Parathyroid adenoma (tissue), 2 donors: Measurements from ENCODE around the gene FBXO28.

Experiments
- H2AFZ ChIP-seq: fragments of 300-600 bp; sonication (generic); one replicate; pipeline ENCODE4 v1.7.0; 2017; ENCODE audit warnings: antibody characterized with exemption, mild to moderate bottlenecking
- H3K27ac ChIP-seq: fragments of 300-600 bp; sonication (generic); one replicate; pipeline ENCODE4 v1.7.0; 2017
- H3K27me3 ChIP-seq: fragments of 300-600 bp; sonication (generic); one replicate; pipeline ENCODE4 v1.7.0; 2017; ENCODE audit warnings: low read length; ENCODE audit not compliant: control insufficient read depth, insufficient read depth
- H3K36me3 ChIP-seq: fragments of 300-600 bp; sonication (generic); one replicate; pipeline ENCODE4 v1.7.0; 2017; ENCODE audit warnings: low read length; ENCODE audit not compliant: control insufficient read depth, insufficient read depth
- H3K4me1 ChIP-seq: fragments of 300-600 bp; sonication (generic); one replicate; pipeline ENCODE4 v1.7.0; 2017; ENCODE audit warnings: control low read depth
- H3K4me2 ChIP-seq: fragments of 300-600 bp; sonication (generic); one replicate; pipeline ENCODE4 v1.7.0; 2017; ENCODE audit warnings: low read length
- H3K4me3 ChIP-seq: fragments of 300-600 bp; sonication (generic); one replicate; pipeline ENCODE4 v1.7.0; 2017; ENCODE audit warnings: low read depth, low read length
- H3K79me2 ChIP-seq: fragments of 300-600 bp; sonication (generic); one replicate; pipeline ENCODE4 v1.7.0; 2017; ENCODE audit warnings: control low read depth
- H3K9ac ChIP-seq: fragments of 300-600 bp; sonication (generic); one replicate; pipeline ENCODE4 v1.7.0; 2017; ENCODE audit warnings: mild to moderate bottlenecking
- H3K9me3 ChIP-seq: fragments of 300-600 bp; sonication (generic); one replicate; pipeline ENCODE4 v1.7.0; 2017; ENCODE audit warnings: low read length; ENCODE audit not compliant: control insufficient read depth
- TF ChIP-seq, protein P1 (sequence below): fragments of 300-600 bp; sonication (generic); IDR thresholded peaks from one replicate; pipeline ENCODE4 v1.7.0; 2017; ENCODE audit warnings: antibody characterized with exemption, mild to moderate bottlenecking
- donor health status: primary hyperparathyroidism.

Gene FBXO28

DNA sequence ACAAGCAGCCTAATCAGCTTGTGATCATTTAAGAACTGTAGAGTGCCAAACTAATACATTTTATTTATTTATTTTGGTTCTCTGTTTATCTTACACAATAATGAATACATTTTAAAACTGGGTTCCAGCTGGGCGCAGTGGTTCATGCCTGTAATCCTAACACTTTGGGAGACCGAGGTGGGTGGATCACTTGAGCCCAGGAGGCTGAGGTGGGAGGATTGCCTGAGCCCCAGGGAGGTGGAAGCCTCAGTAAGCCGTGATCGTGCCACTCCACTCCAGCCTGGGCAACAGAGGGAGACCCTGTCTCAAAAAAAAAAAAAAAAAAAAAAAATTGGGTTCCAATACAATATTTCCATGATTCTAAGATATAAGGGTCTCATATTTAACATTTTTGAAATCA is 9.2 kb downstream of the FBXO28 start:
- H2AFZ ChIP-seq = no peak overlapping the region
- H3K4me3 ChIP-seq = no peak overlapping the region
- H3K27ac ChIP-seq = no peak overlapping the region
- H3K9me3 ChIP-seq = no peaks in the 10 kb centered on the region
- no peak overlapping the region for H3K4me2 ChIP-seq
- H3K4me1 ChIP-seq = no peaks in the 10 kb centered on the region
- no peaks in the 10 kb centered on the region for H3K36me3 ChIP-seq
- H3K27me3 ChIP-seq = no peaks in the 10 kb centered on the region
- peaks cover 11% of the 10 kb centered on the region for H3K79me2 ChIP-seq
- no peak overlapping the region for H3K9ac ChIP-seq
- TF ChIP-seq, protein P1, sequence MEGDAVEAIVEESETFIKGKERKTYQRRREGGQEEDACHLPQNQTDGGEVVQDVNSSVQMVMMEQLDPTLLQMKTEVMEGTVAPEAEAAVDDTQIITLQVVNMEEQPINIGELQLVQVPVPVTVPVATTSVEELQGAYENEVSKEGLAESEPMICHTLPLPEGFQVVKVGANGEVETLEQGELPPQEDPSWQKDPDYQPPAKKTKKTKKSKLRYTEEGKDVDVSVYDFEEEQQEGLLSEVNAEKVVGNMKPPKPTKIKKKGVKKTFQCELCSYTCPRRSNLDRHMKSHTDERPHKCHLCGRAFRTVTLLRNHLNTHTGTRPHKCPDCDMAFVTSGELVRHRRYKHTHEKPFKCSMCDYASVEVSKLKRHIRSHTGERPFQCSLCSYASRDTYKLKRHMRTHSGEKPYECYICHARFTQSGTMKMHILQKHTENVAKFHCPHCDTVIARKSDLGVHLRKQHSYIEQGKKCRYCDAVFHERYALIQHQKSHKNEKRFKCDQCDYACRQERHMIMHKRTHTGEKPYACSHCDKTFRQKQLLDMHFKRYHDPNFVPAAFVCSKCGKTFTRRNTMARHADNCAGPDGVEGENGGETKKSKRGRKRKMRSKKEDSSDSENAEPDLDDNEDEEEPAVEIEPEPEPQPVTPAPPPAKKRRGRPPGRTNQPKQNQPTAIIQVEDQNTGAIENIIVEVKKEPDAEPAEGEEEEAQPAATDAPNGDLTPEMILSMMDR = no peak

GRCh38 chr1:224124220-224124619 is 10.3 kb downstream of the FBXO28 start:
- peaks cover 11% of the 10 kb centered on the region for H3K79me2 ChIP-seq
- TF ChIP-seq, protein P1 = no peak

DNA sequence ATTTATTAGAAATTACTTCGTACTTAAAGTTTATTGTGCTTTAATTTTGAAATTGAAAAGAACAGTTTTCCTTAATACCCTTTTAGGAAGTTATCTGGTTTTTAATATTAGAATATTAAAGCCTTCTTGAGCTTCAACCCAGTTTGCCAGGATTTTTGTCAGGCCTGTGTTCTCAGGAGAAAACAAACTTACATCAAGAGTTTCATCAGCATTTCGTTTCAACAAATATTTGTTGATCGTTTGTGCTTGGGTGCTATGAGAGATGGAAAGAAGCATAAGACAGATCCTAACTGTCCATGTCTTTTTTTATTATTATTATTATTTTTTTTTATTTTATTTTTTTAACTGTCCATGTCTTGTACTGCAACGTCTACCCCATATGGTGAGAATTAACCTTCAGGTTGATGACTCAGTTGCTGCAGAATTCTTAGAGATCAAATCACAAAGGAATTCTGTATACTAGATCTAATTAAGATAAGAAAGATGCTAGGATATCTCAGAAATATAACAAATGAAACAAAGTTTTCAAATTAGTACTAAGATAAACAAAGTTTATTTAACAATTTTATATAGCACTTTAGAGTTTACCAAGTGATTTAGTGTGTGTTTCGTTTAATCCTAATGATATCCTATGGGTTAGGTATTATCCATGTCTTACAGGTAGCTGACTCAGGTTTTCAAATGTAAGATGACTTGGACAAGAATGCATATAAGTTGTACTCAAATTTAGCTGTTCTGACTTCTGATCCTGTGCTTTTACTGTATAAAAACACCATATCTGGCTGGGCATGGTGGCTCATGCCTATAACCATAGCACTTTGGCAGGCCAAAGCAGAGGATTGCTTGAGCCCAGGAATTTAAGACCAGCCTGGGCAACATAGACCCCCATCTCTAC is 14.3 kb downstream of the FBXO28 start:
- H3K9ac ChIP-seq = no peak overlapping the region
- H3K27ac ChIP-seq = no peak overlapping the region
- no peak overlapping the region for H3K4me2 ChIP-seq
- no peak overlapping the region for H3K4me3 ChIP-seq
- H3K79me2 ChIP-seq = peaks cover 7% of the 10 kb centered on the region
- no peak overlapping the region for H2AFZ ChIP-seq
- TF ChIP-seq, protein P1 = no peak
- H3K9me3 ChIP-seq = no peaks in the 10 kb centered on the region
- H3K27me3 ChIP-seq = no peaks in the 10 kb centered on the region
- no peaks in the 10 kb centered on the region for H3K4me1 ChIP-seq
- H3K36me3 ChIP-seq = peaks cover 3% of the 10 kb centered on the region

More at GRCh38 chr1:224124220-224124619, 10.3 kb downstream of the FBXO28 start:
- Histone ChIP-seq H3K9ac (no peak overlapping the region), H2AFZ (no peak overlapping the region), H3K4me2 (no peak overlapping the region), H3K4me1 (no peaks in the 10 kb centered on the region), H3K4me3 (no peak overlapping the region), H3K36me3 (no peaks in the 10 kb centered on the region), H3K9me3 (no peaks in the 10 kb centered on the region), H3K27me3 (no peaks in the 10 kb centered on the region), H3K27ac (no peak overlapping the region)

DNA sequence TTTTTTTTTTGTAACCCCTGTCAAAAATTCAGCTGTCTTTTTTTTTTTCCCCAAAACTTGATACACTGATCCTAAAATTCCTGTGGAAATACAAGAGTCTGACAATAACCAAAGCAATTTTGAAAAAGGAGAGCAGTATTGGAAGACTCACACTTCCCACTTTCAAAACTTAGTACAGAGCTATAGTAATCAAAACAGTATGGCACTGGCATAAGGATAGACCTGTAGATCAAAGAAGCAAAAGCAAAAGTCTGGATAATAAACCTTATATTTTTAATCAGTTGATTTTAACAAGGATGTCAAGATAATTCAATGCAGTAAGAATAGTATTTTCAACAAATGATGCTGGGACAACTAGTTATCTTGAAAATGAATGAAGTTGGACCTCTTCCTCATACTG is 17.3 kb downstream of the FBXO28 start:
- H3K4me2 ChIP-seq = no peak overlapping the region
- H3K9ac ChIP-seq = no peak overlapping the region
- TF ChIP-seq, protein P1 = no peak
- peaks cover 5% of the 10 kb centered on the region for H3K79me2 ChIP-seq
- H3K4me3 ChIP-seq = no peak overlapping the region
- H3K36me3 ChIP-seq = peaks cover 3% of the 10 kb centered on the region
- no peak overlapping the region for H2AFZ ChIP-seq
- H3K27ac ChIP-seq = no peak overlapping the region
- H3K9me3 ChIP-seq = no peaks in the 10 kb centered on the region
- H3K27me3 ChIP-seq = no peaks in the 10 kb centered on the region
- no peaks in the 10 kb centered on the region for H3K4me1 ChIP-seq

GRCh38 chr1:224132901-224133300 is 19.0 kb downstream of the FBXO28 start:
- Histone ChIP-seq H3K27me3 (no peaks in the 10 kb centered on the region), H3K4me2 (no peak overlapping the region), H3K4me3 (no peak overlapping the region), H3K4me1 (no peaks in the 10 kb centered on the region), H3K79me2 (no peaks in the 10 kb centered on the region), H3K9ac (no peak overlapping the region), H3K27ac (no peak overlapping the region), H2AFZ (no peak overlapping the region), H3K9me3 (no peaks in the 10 kb centered on the region), H3K36me3 (peaks cover 3% of the 10 kb centered on the region)
- TF ChIP-seq, protein P1 = no peak
